Measurements from ENCODE around the gene VASP. TPM values are rescaled to one million over a fixed set of nuclear protein-coding genes. Genes with fewer than 3 reads are reported as not detected.
A peak's percentile ranks its signal among the peaks of the same experiment; 100 is the strongest.

VASP gene
- total RNA-seq, 1 experiment from 2014 or later: 102 TPM

- Histone ChIP-seq H3K27me3 (replicated peaks; ENCODE audit: insufficient read depth, low read depth, low read length, poor library complexity) (no peaks in the 10 kb centered on the region), H3K4me1 (ENCODE audit: insufficient read depth, low read length, poor library complexity, severe bottlenecking) (peaks cover 7% of the 10 kb centered on the region), H3K27ac (ENCODE audit: low read depth, low read length, poor library complexity, severe bottlenecking) (no peak overlapping the region), H3K4me3 (ENCODE audit: low read depth, low read length, poor library complexity, severe bottlenecking) (peak overlapping the region; percentile 52), H3K36me3 (ENCODE audit: insufficient read depth, low read length, poor library complexity, severe bottlenecking) (peaks cover 10% of the 10 kb centered on the region), H3K9me3 (ENCODE audit: low read depth, low read length, poor library complexity, severe bottlenecking) (peaks cover 9% of the 10 kb centered on the region)
- no peak for TF ChIP-seq CTCF (conservative IDR thresholded peaks at IDR 0.05; ENCODE audit: low read depth, low read length)
- TF ChIP-seq EZH2 (IDR thresholded peaks at IDR 0.05; ENCODE audit: borderline replicate concordance, low read depth, low read length, poor library complexity, severe bottlenecking): no peak
- no TSS peak for BruUV-seq (replicated peaks)
- intact Hi-C loops (cut with micrococcal nuclease; ENCODE audit: unreplicated experiment): no loop called here
- CTCF ChIA-PET: no interaction called here
- no peak for DNase-seq (ENCODE audit: low spot score)
- POLR2A ChIA-PET (ENCODE audit: low non-redundant PET): no interaction called here
These were observed 22.1 kb downstream of the VASP start for GRCh38 chr19:45529420-45529785.

GRCh38 chr19:45531349-45531748 is 24.1 kb downstream of the VASP start:
- intact Hi-C loops (cut with micrococcal nuclease; ENCODE audit: unreplicated experiment): no loop called here
- ChIA-PET POLR2A (ENCODE audit: low non-redundant PET) (no interaction called here), CTCF (no interaction called here)
- H3K27me3 ChIP-seq (replicated peaks; ENCODE audit: insufficient read depth, low read depth, low read length, poor library complexity): no peaks in the 10 kb centered on the region
- no TSS peak for BruUV-seq (replicated peaks)
- no peak for TF ChIP-seq CTCF (conservative IDR thresholded peaks at IDR 0.05; ENCODE audit: low read depth, low read length)
- TF ChIP-seq EZH2 (IDR thresholded peaks at IDR 0.05; ENCODE audit: borderline replicate concordance, low read depth, low read length, poor library complexity, severe bottlenecking): no peak
- peaks cover 9% of the 10 kb centered on the region for H3K9me3 ChIP-seq (ENCODE audit: low read depth, low read length, poor library complexity, severe bottlenecking)
- no peaks in the 10 kb centered on the region for H3K36me3 ChIP-seq (ENCODE audit: insufficient read depth, low read length, poor library complexity, severe bottlenecking)
- no peak overlapping the region for H3K27ac ChIP-seq (ENCODE audit: low read depth, low read length, poor library complexity, severe bottlenecking)
- DNase-seq (ENCODE audit: low spot score): no peak
- no peak overlapping the region for H3K4me3 ChIP-seq (ENCODE audit: low read depth, low read length, poor library complexity, severe bottlenecking)
- peaks cover 7% of the 10 kb centered on the region for H3K4me1 ChIP-seq (ENCODE audit: insufficient read depth, low read length, poor library complexity, severe bottlenecking)

- POLR2A ChIA-PET (ENCODE audit: low non-redundant PET): no interaction called here
These were observed 32.2 kb downstream of the VASP start for GRCh38 chr19:45539459-45539858.

More at GRCh38 chr19:45539459-45539858, 32.2 kb downstream of the VASP start:
- DNase-seq (ENCODE audit: low spot score): no peak
- Histone ChIP-seq H3K36me3 (ENCODE audit: insufficient read depth, low read length, poor library complexity, severe bottlenecking) (no peaks in the 10 kb centered on the region), H3K4me3 (ENCODE audit: low read depth, low read length, poor library complexity, severe bottlenecking) (no peak overlapping the region), H3K4me1 (ENCODE audit: insufficient read depth, low read length, poor library complexity, severe bottlenecking) (no peaks in the 10 kb centered on the region), H3K9me3 (ENCODE audit: low read depth, low read length, poor library complexity, severe bottlenecking) (no peaks in the 10 kb centered on the region), H3K27me3 (replicated peaks; ENCODE audit: insufficient read depth, low read depth, low read length, poor library complexity) (no peaks in the 10 kb centered on the region), H3K27ac (ENCODE audit: low read depth, low read length, poor library complexity, severe bottlenecking) (no peak overlapping the region)
- TF ChIP-seq CTCF (conservative IDR thresholded peaks at IDR 0.05; ENCODE audit: low read depth, low read length): no peak
- TF ChIP-seq EZH2 (IDR thresholded peaks at IDR 0.05; ENCODE audit: borderline replicate concordance, low read depth, low read length, poor library complexity, severe bottlenecking): no peak
- BruUV-seq (replicated peaks): no TSS peak
- intact Hi-C loops (cut with micrococcal nuclease; ENCODE audit: unreplicated experiment): no loop called here
- CTCF ChIA-PET: no interaction called here

Data from A673 (cell line).